HEK293T (cell line): Measurements from ENCODE around the gene SEL1L.

Source experiments
- ARNT ChIP-seq: fragments of 450-650 bp; IDR thresholded peaks from 2 replicates; pipeline ENCODE4 v1.6.1; 2017; ENCODE audit warnings: mild to moderate bottlenecking
- BHLHE40 ChIP-seq: fragments of 450-650 bp; IDR thresholded peaks from 2 replicates; pipeline ENCODE4 v1.6.1; 2016; ENCODE audit warnings: mild to moderate bottlenecking, moderate library complexity, borderline replicate concordance
- CTBP1 ChIP-seq: fragments of 450-650 bp; IDR thresholded peaks from 2 replicates; pipeline ENCODE4 v1.6.1; 2016; ENCODE audit warnings: borderline replicate concordance
- ELF4 ChIP-seq: fragments of 450-650 bp; IDR thresholded peaks from 2 replicates; pipeline ENCODE4 v1.6.1; 2017; ENCODE audit warnings: antibody characterized with exemption
- FOXA1 ChIP-seq: fragments of 450-650 bp; IDR thresholded peaks from 2 replicates; pipeline ENCODE4 v1.6.1; 2016; ENCODE audit warnings: mild to moderate bottlenecking
- FOXK2 ChIP-seq: fragments of 450-650 bp; IDR thresholded peaks from 2 replicates; pipeline ENCODE4 v1.6.1; 2016; ENCODE audit warnings: mild to moderate bottlenecking
- FOXM1 ChIP-seq: fragments of 450-650 bp; IDR thresholded peaks from 2 replicates; pipeline ENCODE4 v1.6.1; 2017; ENCODE audit warnings: mild to moderate bottlenecking, borderline replicate concordance
- HDGF ChIP-seq: fragments of 450-650 bp; IDR thresholded peaks from 2 replicates; pipeline ENCODE4 v1.6.1; 2017; ENCODE audit warnings: antibody characterized with exemption, borderline replicate concordance
- NFRKB ChIP-seq: fragments of 450-650 bp; IDR thresholded peaks from 2 replicates; pipeline ENCODE4 v1.6.1; 2016; ENCODE audit warnings: mild to moderate bottlenecking, moderate library complexity
- PKNOX1 ChIP-seq: fragments of 450-650 bp; IDR thresholded peaks from 2 replicates; pipeline ENCODE4 v1.6.1; 2016
- SP1 ChIP-seq: fragments of 450-650 bp; IDR thresholded peaks from 2 replicates; pipeline ENCODE4 v1.6.1; 2017
- SUZ12 ChIP-seq: fragments of 450-650 bp; IDR thresholded peaks from 2 replicates; pipeline ENCODE4 v1.6.1; 2016; ENCODE audit warnings: mild to moderate bottlenecking
- TARDBP ChIP-seq: fragments of 450-650 bp; IDR thresholded peaks from 2 replicates; pipeline ENCODE4 v1.6.1; 2016

DNA sequence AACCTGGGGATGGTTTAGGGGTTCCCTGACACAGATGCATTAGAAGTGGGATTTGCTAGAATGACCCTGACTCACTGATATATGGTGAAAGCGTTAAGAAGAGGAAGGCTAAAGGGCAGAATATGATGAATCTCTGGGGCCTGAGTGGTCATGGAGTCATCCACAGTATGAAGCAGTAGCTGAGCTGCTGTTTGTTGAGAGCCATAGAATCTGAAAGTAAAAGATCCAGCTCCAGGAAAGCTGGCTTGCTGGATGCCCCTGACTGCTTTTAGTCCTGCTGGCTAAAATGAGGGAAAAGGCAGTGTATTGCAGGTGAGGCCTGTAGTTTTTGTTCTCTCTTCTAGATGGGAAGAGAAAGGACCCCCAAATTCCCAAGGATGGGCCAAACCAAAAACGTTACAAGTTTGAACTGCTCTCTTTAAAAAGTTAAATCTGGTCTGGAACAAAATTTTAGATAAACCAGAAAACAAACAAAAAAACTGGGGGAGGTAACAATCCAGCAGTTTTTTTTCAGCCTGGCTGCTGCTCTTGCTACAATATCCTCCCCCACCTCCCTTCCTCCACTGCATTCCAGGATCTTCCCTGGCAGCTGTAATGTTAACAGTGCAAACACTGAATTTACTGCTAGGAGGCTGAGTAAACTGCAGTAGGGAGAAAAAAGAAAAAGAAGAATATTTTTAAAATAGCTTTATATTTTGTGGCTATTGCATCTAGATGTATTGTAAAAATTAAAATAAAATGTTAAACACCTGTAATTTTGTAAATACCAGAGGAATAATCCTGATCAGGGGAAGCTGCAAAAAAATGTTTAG is 16.5 kb downstream of the SEL1L start:
- TF ChIP-seq BHLHE40 (no peak), FOXM1 (no peak), SP1 (no peak), FOXA1 (no peak), SUZ12 (no peak), ELF4 (no peak), ARNT (no peak), NFRKB (no peak), FOXK2 (no peak), PKNOX1 (no peak), CTBP1 (no peak), HDGF (no peak), TARDBP (no peak)
